Activated CD4-positive, alpha-beta memory T cell treated with anti-CD3 and anti-CD28 coated beads, Interleukin-2, amount 10 ng/mL, durations not matched to agents 7 days and 5 days (primary cell): ENCODE data around the gene LEFTY1. TPM values are rescaled to one million over a fixed set of nuclear protein-coding genes. Genes with fewer than 3 reads are reported as not detected.

Experiments used
- CTCF ChIA-PET: fragments of 350-600 bp; sonication (Branson Sonifier 250); formaldehyde crosslinking; loops from one replicate; lab custom pipeline; 2021; ENCODE audit warnings: antibody characterized with exemption, inconsistent platforms; lab: Charles Lee
- POLR2A ChIA-PET: fragments of 350-600 bp; sonication (Branson Sonifier 250); formaldehyde crosslinking; loops from one replicate; lab custom pipeline; 2021; ENCODE audit warnings: antibody characterized with exemption; lab: Charles Lee
- DNase-seq: peaks from one replicate; pipeline ENCODE4 v3.0.0-alpha.2; 2020
- H3K27ac Mint-ChIP-seq: one replicate; pipeline ENCODE4 v1.8.0; 2021; ENCODE audit warnings: mild to moderate bottlenecking, mixed read lengths
- H3K27me3 Mint-ChIP-seq: one replicate; pipeline ENCODE4 v1.8.0; 2021; ENCODE audit warnings: mixed read lengths
- H3K36me3 Mint-ChIP-seq: one replicate; pipeline ENCODE4 v1.8.0; 2021; ENCODE audit warnings: low read depth, mixed read lengths
- H3K4me1 Mint-ChIP-seq: one replicate; pipeline ENCODE4 v1.8.0; 2021; ENCODE audit warnings: mixed read lengths
- H3K4me3 Mint-ChIP-seq: one replicate; pipeline ENCODE4 v1.8.0; 2021; ENCODE audit warnings: mild to moderate bottlenecking, mixed read lengths
- H3K9me3 Mint-ChIP-seq: one replicate; pipeline ENCODE4 v1.8.0; 2021; ENCODE audit warnings: mixed read lengths
- total RNA-seq, 2 experiments: library from RNA; stranded (reverse); gene quantifications; one replicate each; pipeline ENCODE4 v1.2.3, GENCODE V29; 2021

Gene LEFTY1
- total RNA-seq, 2 experiments from 2014 or later, result not detected

GRCh38 chr1:225926551-225927113 lies 37.7 kb upstream of the LEFTY1 start:
- Mint-ChIP-seq H3K27me3 (no peaks in the 10 kb centered on the region), H3K4me3 (no peak overlapping the region), H3K27ac (no peak overlapping the region), H3K4me1 (peaks cover 35% of the 10 kb centered on the region), H3K36me3 (peaks cover 15% of the 10 kb centered on the region), H3K9me3 (no peaks in the 10 kb centered on the region)
- ChIA-PET CTCF (no interaction called here), POLR2A (interaction anchor here (0.6 to 1.4 kb wide), 3 partner anchors 44 to 149 kb away, joined by 3 to 6 read pairs (median 3); partner anchors contain the start of genes SRP9 and TMEM63A)
- no peak for DNase-seq

- peak within 1 kb of the TSS; percentile 96 for H3K4me3 Mint-ChIP-seq
- H3K27ac Mint-ChIP-seq, result peak within 1 kb of the TSS; percentile 89
- ChIA-PET POLR2A (interaction anchor here (0.7 to 6.0 kb wide), 38 partner anchors 8 to 497 kb away, joined by 3 to 62 read pairs (median 4); partner anchors contain the start of genes EPHX1, H3-3A, LBR and LEFTY1), CTCF (interaction anchor here (1.0 to 2.0 kb wide), 11 partner anchors 11 to 451 kb away, joined by 3 to 7 read pairs (median 4); partner anchors contain the start of genes SDE2, SRP9 and TMEM63A)
- H3K27me3 Mint-ChIP-seq, result no peaks in the 10 kb centered on the region
- peaks cover 23% of the 10 kb centered on the region for H3K36me3 Mint-ChIP-seq
- peaks cover 54% of the 10 kb centered on the region for H3K4me1 Mint-ChIP-seq
- DNase-seq, result peak; percentile 97
- no peaks in the 10 kb centered on the region for H3K9me3 Mint-ChIP-seq
Measured at GRCh38 chr1:225923692-225924555, 35.0 kb upstream of the LEFTY1 start, which contains the start of gene PYCR2. Gene PYCR2 (minus strand): TSS chr1:225924250. CDS start chr1:225924110, 140 bp downstream.

- ChIA-PET POLR2A (interaction anchor here (0.7 to 6.0 kb wide), 31 partner anchors 9 to 497 kb away, joined by 3 to 62 read pairs (median 5); partner anchors contain the start of genes EPHX1, H3-3A, LBR and LEFTY1), CTCF (interaction anchor here (1.2 to 1.6 kb wide), 6 partner anchors 12 to 145 kb away, joined by 3 to 7 read pairs (median 4); partner anchors contain the start of genes SDE2 and SRP9)
- H3K9me3 Mint-ChIP-seq, result no peaks in the 10 kb centered on the region
- peaks cover 26% of the 10 kb centered on the region for H3K36me3 Mint-ChIP-seq
- H3K27me3 Mint-ChIP-seq, result no peaks in the 10 kb centered on the region
- peak overlapping the region; percentile 96 for H3K4me3 Mint-ChIP-seq
- H3K27ac Mint-ChIP-seq, result peak overlapping the region; percentile 89
- peaks cover 49% of the 10 kb centered on the region for H3K4me1 Mint-ChIP-seq
- no peak for DNase-seq
Measured at GRCh38 chr1:225923381-225923691, 34.4 kb upstream of the LEFTY1 start.

- no peak for DNase-seq
- ChIA-PET POLR2A (interaction anchor here (1.3 to 6.0 kb wide), 7 partner anchors 12 to 493 kb away, joined by 3 to 62 read pairs (median 5); partner anchors contain the start of genes LBR, SRP9 and TMEM63A), CTCF (interaction anchor here (0.8 to 1.1 kb wide), 3 partner anchors 10 to 145 kb away, joined by 3 read pairs; partner anchors contain the start of gene SRP9)
- peak overlapping the region; percentile 96 for H3K4me3 Mint-ChIP-seq
- H3K36me3 Mint-ChIP-seq, result peaks cover 37% of the 10 kb centered on the region
- no peaks in the 10 kb centered on the region for H3K9me3 Mint-ChIP-seq
- peak overlapping the region; percentile 74 for H3K27ac Mint-ChIP-seq
- no peaks in the 10 kb centered on the region for H3K27me3 Mint-ChIP-seq
- peaks cover 50% of the 10 kb centered on the region for H3K4me1 Mint-ChIP-seq
Measured at GRCh38 chr1:225921734-225922709, 33.1 kb upstream of the LEFTY1 start.

GRCh38 chr1:225919906-225920305 lies 31.0 kb upstream of the LEFTY1 start:
- H3K9me3 Mint-ChIP-seq, result no peaks in the 10 kb centered on the region
- no peaks in the 10 kb centered on the region for H3K27me3 Mint-ChIP-seq
- peak overlapping the region; percentile 66 for H3K27ac Mint-ChIP-seq
- no peak overlapping the region for H3K4me3 Mint-ChIP-seq
- no peak for DNase-seq
- peaks cover 48% of the 10 kb centered on the region for H3K4me1 Mint-ChIP-seq
- CTCF ChIA-PET, result interaction anchor here (1.2 to 1.4 kb wide), 3 partner anchors 8 to 43 kb away, joined by 3 to 4 read pairs (median 3); no protein-coding TSS in a partner anchor
- POLR2A ChIA-PET, result interaction anchor here (0.8 to 6.0 kb wide), 3 partner anchors 11 to 453 kb away, joined by 3 to 56 read pairs (median 5); partner anchors contain the start of gene SRP9
- peaks cover 42% of the 10 kb centered on the region for H3K36me3 Mint-ChIP-seq

- peaks cover 35% of the 10 kb centered on the region for H3K36me3 Mint-ChIP-seq
- no peak overlapping the region for H3K4me3 Mint-ChIP-seq
- H3K4me1 Mint-ChIP-seq, result peaks cover 43% of the 10 kb centered on the region
- ChIA-PET CTCF (interaction anchor here (1.3 kb wide), 1 partner anchor 21 kb away, joined by 3 read pairs; no protein-coding TSS in a partner anchor), POLR2A (no interaction called here)
- no peaks in the 10 kb centered on the region for H3K9me3 Mint-ChIP-seq
- no peak overlapping the region for H3K27ac Mint-ChIP-seq
- DNase-seq, result no peak
- H3K27me3 Mint-ChIP-seq, result no peaks in the 10 kb centered on the region
Measured at GRCh38 chr1:225918280-225918679, 29.3 kb upstream of the LEFTY1 start.

- ChIA-PET CTCF (interaction anchor here (1.3 kb wide), 1 partner anchor 21 kb away, joined by 3 read pairs; no protein-coding TSS in a partner anchor), POLR2A (no interaction called here)
- Mint-ChIP-seq H3K4me3 (no peak overlapping the region), H3K27ac (no peak overlapping the region), H3K4me1 (peaks cover 37% of the 10 kb centered on the region), H3K27me3 (no peaks in the 10 kb centered on the region), H3K9me3 (no peaks in the 10 kb centered on the region), H3K36me3 (peaks cover 31% of the 10 kb centered on the region)
- no peak for DNase-seq
Measured at GRCh38 chr1:225917536-225917935, 28.6 kb upstream of the LEFTY1 start.

GRCh38 chr1:225917101-225917500 lies 28.2 kb upstream of the LEFTY1 start:
- ChIA-PET POLR2A (interaction anchor here (1.4 kb wide), 1 partner anchor 35 kb away, joined by 4 read pairs; the partner anchor contains the start of gene TMEM63A), CTCF (interaction anchor here (1.3 kb wide), 1 partner anchor 20 kb away, joined by 3 read pairs; no protein-coding TSS in a partner anchor)
- Mint-ChIP-seq H3K27me3 (no peaks in the 10 kb centered on the region), H3K9me3 (no peaks in the 10 kb centered on the region), H3K4me3 (no peak overlapping the region), H3K36me3 (peaks cover 27% of the 10 kb centered on the region), H3K4me1 (peaks cover 33% of the 10 kb centered on the region), H3K27ac (peak overlapping the region; percentile 35)
- DNase-seq, result no peak

- no peak for DNase-seq
- ChIA-PET POLR2A (interaction anchor here (0.6 to 1.4 kb wide), 3 partner anchors 9 to 35 kb away, joined by 3 to 4 read pairs (median 4); partner anchors contain the start of genes PYCR2 and TMEM63A), CTCF (no interaction called here)
- peaks cover 21% of the 10 kb centered on the region for H3K4me1 Mint-ChIP-seq
- H3K9me3 Mint-ChIP-seq, result no peaks in the 10 kb centered on the region
- H3K4me3 Mint-ChIP-seq, result no peak overlapping the region
- H3K27me3 Mint-ChIP-seq, result no peaks in the 10 kb centered on the region
- no peak overlapping the region for H3K27ac Mint-ChIP-seq
- peaks cover 27% of the 10 kb centered on the region for H3K36me3 Mint-ChIP-seq
Measured at GRCh38 chr1:225915538-225915991, 26.6 kb upstream of the LEFTY1 start.

GRCh38 chr1:225914947-225915346 lies 26.0 kb upstream of the LEFTY1 start:
- Mint-ChIP-seq H3K4me3 (no peak overlapping the region), H3K9me3 (no peaks in the 10 kb centered on the region), H3K27ac (no peak overlapping the region), H3K36me3 (peaks cover 26% of the 10 kb centered on the region), H3K4me1 (peaks cover 17% of the 10 kb centered on the region), H3K27me3 (peaks cover 3% of the 10 kb centered on the region)
- ChIA-PET POLR2A (no interaction called here), CTCF (interaction anchor here (1.3 kb wide), 1 partner anchor 137 kb away, joined by 3 read pairs; the partner anchor contains the start of gene SRP9)
- DNase-seq, result no peak

- Mint-ChIP-seq H3K27ac (no peak overlapping the region), H3K27me3 (peaks cover 6% of the 10 kb centered on the region), H3K4me1 (peaks cover 11% of the 10 kb centered on the region), H3K36me3 (peaks cover 21% of the 10 kb centered on the region), H3K4me3 (no peak overlapping the region), H3K9me3 (no peaks in the 10 kb centered on the region)
- ChIA-PET POLR2A (interaction anchor here (1.2 kb wide), 1 partner anchor 9 kb away, joined by 10 read pairs; the partner anchor contains the start of gene PYCR2), CTCF (interaction anchor here (1.3 kb wide), 1 partner anchor 137 kb away, joined by 3 read pairs; the partner anchor contains the start of gene SRP9)
- no peak for DNase-seq
Measured at GRCh38 chr1:225914391-225914790, 25.4 kb upstream of the LEFTY1 start.
